Measurements from ENCODE around the gene ST8SIA2. TPM values are rescaled to one million over a fixed set of nuclear protein-coding genes. Genes with fewer than 3 reads are reported as not detected.

Gene ST8SIA2
- total RNA-seq, 1 donor from 2014 or later, result 13.6 TPM

GRCh38 chr15:92391640-92392039 is 2.0 kb upstream of the ST8SIA2 start:
- H2AFZ ChIP-seq (replicated peaks), result no peak overlapping the region
- peaks cover 7% of the 10 kb centered on the region for H4K20me1 ChIP-seq (ENCODE audit: low read depth)
- no peak overlapping the region for H3K4me3 ChIP-seq
- no peaks in the 10 kb centered on the region for H3K36me3 ChIP-seq
- no peaks in the 10 kb centered on the region for H3K9me3 Mint-ChIP-seq
- H3K79me2 ChIP-seq (ENCODE audit: low read depth), result peaks cover 21% of the 10 kb centered on the region
- peaks cover 26% of the 10 kb centered on the region for H3K4me1 ChIP-seq
- H3F3A ChIP-seq (ENCODE audit: low read depth), result peaks cover 23% of the 10 kb centered on the region
- H3K27me3 ChIP-seq, result peaks cover 55% of the 10 kb centered on the region
- peaks cover 5% of the 10 kb centered on the region for H3K36me3 Mint-ChIP-seq
- H3K9me3 ChIP-seq (ENCODE audit: low read depth), result no peaks in the 10 kb centered on the region
- H3K4me3 Mint-ChIP-seq, result peak overlapping the region; percentile 88
- H3K4me2 ChIP-seq, result peak overlapping the region; percentile 96
- no peak overlapping the region for H3K27ac ChIP-seq
- H3K9ac ChIP-seq, result no peak overlapping the region
- peak; percentile 62 for DNase-seq (ENCODE audit: low spot score)
- H3K27ac Mint-ChIP-seq, result no peak overlapping the region
- H3K27me3 Mint-ChIP-seq (ENCODE audit: insufficient read depth, low read depth), result peaks cover 7% of the 10 kb centered on the region
- no peak for TF ChIP-seq EZH2phosphoT487 (IDR thresholded peaks at IDR 0.05)
- TF ChIP-seq EZH2 (IDR thresholded peaks at IDR 0.05), result no peak
- TF ChIP-seq CTCF (IDR thresholded peaks at IDR 0.05), result peak; percentile 57
- peaks cover 28% of the 10 kb centered on the region for H3K4me1 Mint-ChIP-seq

- peak; percentile 75 for DNase-seq (ENCODE audit: low spot score)
- Mint-ChIP-seq H3K36me3 (peaks cover 9% of the 10 kb centered on the region), H3K4me1 (peaks cover 31% of the 10 kb centered on the region), H3K27ac (peak overlapping the region; percentile 29), H3K9me3 (no peaks in the 10 kb centered on the region), H3K27me3 (ENCODE audit: insufficient read depth, low read depth) (peaks cover 7% of the 10 kb centered on the region), H3K4me3 (peak overlapping the region; percentile 88)
- peaks cover 30% of the 10 kb centered on the region for H3K79me2 ChIP-seq (ENCODE audit: low read depth)
- H2AFZ ChIP-seq (replicated peaks), result no peak overlapping the region
- H3K4me1 ChIP-seq, result peaks cover 26% of the 10 kb centered on the region
- no peaks in the 10 kb centered on the region for H3K36me3 ChIP-seq
- H3K9me3 ChIP-seq (ENCODE audit: low read depth), result no peaks in the 10 kb centered on the region
- H3K4me2 ChIP-seq, result peak overlapping the region; percentile 96
- peak overlapping the region; percentile 88 for H3K4me3 ChIP-seq
- no peak overlapping the region for H3K27ac ChIP-seq
- H4K20me1 ChIP-seq (ENCODE audit: low read depth), result peaks cover 9% of the 10 kb centered on the region
- H3K27me3 ChIP-seq, result peaks cover 63% of the 10 kb centered on the region
- no peak overlapping the region for H3K9ac ChIP-seq
- TF ChIP-seq EZH2phosphoT487 (IDR thresholded peaks at IDR 0.05) (no peak), CTCF (IDR thresholded peaks at IDR 0.05) (no peak), EZH2 (IDR thresholded peaks at IDR 0.05) (no peak)
- H3F3A ChIP-seq (ENCODE audit: low read depth), result peaks cover 23% of the 10 kb centered on the region
Measured at GRCh38 chr15:92392462-92392861, 1.2 kb upstream of the ST8SIA2 start.

- Histone ChIP-seq H3K9me3 (ENCODE audit: low read depth) (no peaks in the 10 kb centered on the region), H3K27me3 (peaks cover 64% of the 10 kb centered on the region), H4K20me1 (ENCODE audit: low read depth) (peaks cover 19% of the 10 kb centered on the region), H3K4me3 (peak overlapping the region; percentile 88), H2AFZ (replicated peaks) (peak overlapping the region; percentile 91), H3K36me3 (no peaks in the 10 kb centered on the region), H3K27ac (no peak overlapping the region), H3K9ac (no peak overlapping the region), H3F3A (ENCODE audit: low read depth) (peaks cover 23% of the 10 kb centered on the region), H3K4me2 (peak overlapping the region; percentile 96), H3K4me1 (peaks cover 26% of the 10 kb centered on the region), H3K79me2 (ENCODE audit: low read depth) (peaks cover 35% of the 10 kb centered on the region)
- Mint-ChIP-seq H3K4me3 (peak overlapping the region; percentile 97), H3K27ac (peak overlapping the region; percentile 98), H3K27me3 (ENCODE audit: insufficient read depth, low read depth) (peaks cover 7% of the 10 kb centered on the region), H3K4me1 (peaks cover 34% of the 10 kb centered on the region), H3K9me3 (no peaks in the 10 kb centered on the region), H3K36me3 (peaks cover 9% of the 10 kb centered on the region)
- TF ChIP-seq EZH2 (IDR thresholded peaks at IDR 0.05) (no peak), EZH2phosphoT487 (IDR thresholded peaks at IDR 0.05) (no peak), CTCF (IDR thresholded peaks at IDR 0.05) (no peak)
- no peak for DNase-seq (ENCODE audit: low spot score)
Measured at GRCh38 chr15:92393980-92394308, 263 bp downstream of the ST8SIA2 start.

Measured in neural progenitor cell (in vitro differentiated cells).